H9 (cell line): ENCODE measurements around the gene PRRC2B. TPM values are rescaled to one million over a fixed set of nuclear protein-coding genes. Genes with fewer than 3 reads are reported as not detected.
A peak's percentile ranks its signal among the peaks of the same experiment; 100 is the strongest.

Source experiments
- DNase-seq: peaks from one replicate; pipeline ENCODE4 v3.0.0-alpha.2; 2017
- H2AFZ ChIP-seq: one replicate; pipeline ENCODE4 v1.6.1; 2013; ENCODE audit warnings: mild to moderate bottlenecking, low read length, control low read depth, moderate library complexity
- H2AK5ac ChIP-seq: 2 replicates; pipeline ENCODE4 v1.6.1; 2013; ENCODE audit warnings: low read length, control low read depth, mixed read lengths; ENCODE audit not compliant: insufficient read length
- H2BK120ac ChIP-seq: one replicate; pipeline ENCODE4 v1.6.1; 2013; ENCODE audit warnings: low read depth, mild to moderate bottlenecking, low read length, control low read depth, inconsistent platforms; ENCODE audit not compliant: poor library complexity, severe bottlenecking
- H2BK12ac ChIP-seq: 2 replicates; pipeline ENCODE4 v1.6.1; 2013; ENCODE audit warnings: low read length, control low read depth, mixed read lengths, low read depth; ENCODE audit not compliant: insufficient read length
- H2BK15ac ChIP-seq: 2 replicates; pipeline ENCODE4 v1.6.1; 2013; ENCODE audit warnings: low read depth, low read length, control low read depth
- H2BK20ac ChIP-seq: one replicate; pipeline ENCODE4 v1.6.1; 2013; ENCODE audit warnings: low read depth, mild to moderate bottlenecking, low read length, control low read depth, inconsistent platforms; ENCODE audit not compliant: poor library complexity, severe bottlenecking
- H2BK5ac ChIP-seq: 2 replicates; pipeline ENCODE4 v1.6.1; 2013; ENCODE audit warnings: low read length, control low read depth, mixed read lengths; ENCODE audit not compliant: insufficient read length
- H3K14ac ChIP-seq: 2 replicates; pipeline ENCODE4 v1.6.1; 2013; ENCODE audit warnings: low read length, control low read depth; ENCODE audit not compliant: insufficient read depth
- H3K18ac ChIP-seq: 2 replicates; pipeline ENCODE4 v1.6.1; 2013; ENCODE audit warnings: low read depth, mild to moderate bottlenecking, mixed read lengths, low read length, control low read depth; ENCODE audit not compliant: insufficient read length
- H3K23ac ChIP-seq: 2 replicates; pipeline ENCODE4 v1.6.1; 2013; ENCODE audit warnings: low read length, control low read depth, mixed read lengths, low read depth; ENCODE audit not compliant: insufficient read length
- H3K23me2 ChIP-seq: 2 replicates; pipeline ENCODE4 v1.6.1; 2013; ENCODE audit warnings: low read depth, mild to moderate bottlenecking, mixed read lengths, low read length, control low read depth; ENCODE audit not compliant: insufficient read length, poor library complexity, severe bottlenecking
- H3K27ac ChIP-seq: 2 replicates; pipeline ENCODE4 v1.5.1; 2013; ENCODE audit warnings: low read length, control low read depth, mixed read lengths, low read depth; ENCODE audit not compliant: insufficient read length
- H3K27me3 ChIP-seq: 2 replicates; pipeline ENCODE4 v1.6.1; 2013; ENCODE audit warnings: low read length, control low read depth, inconsistent platforms; ENCODE audit not compliant: insufficient read depth
- H3K4ac ChIP-seq: 2 replicates; pipeline ENCODE4 v1.6.1; 2013; ENCODE audit warnings: low read depth, mild to moderate bottlenecking, control low read depth, inconsistent platforms, low read length, moderate library complexity
- H3K4me1 ChIP-seq: 2 replicates; pipeline ENCODE4 v1.6.1; 2013; ENCODE audit warnings: low read length, control low read depth, inconsistent platforms; ENCODE audit not compliant: insufficient read depth
- H3K4me2 ChIP-seq: 2 replicates; pipeline ENCODE4 v1.6.1; 2013; ENCODE audit warnings: low read length, control low read depth, mixed read lengths; ENCODE audit not compliant: insufficient read length, insufficient read depth
- H3K56ac ChIP-seq: 2 replicates; pipeline ENCODE4 v1.6.1; 2013; ENCODE audit warnings: low read depth, mild to moderate bottlenecking, mixed read lengths, low read length, control low read depth; ENCODE audit not compliant: insufficient read length
- H3K79me1 ChIP-seq: 2 replicates; pipeline ENCODE4 v1.6.1; 2013; ENCODE audit warnings: low read depth, mild to moderate bottlenecking, moderate library complexity, low read length, control low read depth, inconsistent platforms; ENCODE audit not compliant: insufficient read depth, poor library complexity, severe bottlenecking
- H3K79me2 ChIP-seq: 2 replicates; pipeline ENCODE4 v1.6.1; 2013; ENCODE audit warnings: low read length, control low read depth, inconsistent platforms; ENCODE audit not compliant: insufficient read depth
- H3K9ac ChIP-seq: 2 replicates; pipeline ENCODE4 v1.6.1; 2013; ENCODE audit warnings: low read length, control low read depth, mixed read lengths; ENCODE audit not compliant: insufficient read length; ENCODE audit errors: extremely low read depth
- H3K9me3 ChIP-seq: one replicate; pipeline ENCODE4 v1.6.1; 2013; ENCODE audit warnings: low read depth, low read length, inconsistent platforms; ENCODE audit not compliant: control insufficient read depth
- H3T11ph ChIP-seq: one replicate; pipeline ENCODE4 v1.6.1; 2013; ENCODE audit warnings: mild to moderate bottlenecking, low read length, control low read depth, inconsistent platforms
- H4K20me1 ChIP-seq: one replicate; pipeline ENCODE4 v1.6.1; 2013; ENCODE audit not compliant: control insufficient read depth, insufficient read length, insufficient read depth
- H4K5ac ChIP-seq: 2 replicates; pipeline ENCODE4 v1.6.1; 2013; ENCODE audit warnings: low read depth, mild to moderate bottlenecking, mixed read lengths, low read length, control low read depth; ENCODE audit not compliant: insufficient read length
- H4K8ac ChIP-seq: replicated peaks from 2 replicates; pipeline ENCODE4 v1.6.1; 2013; ENCODE audit warnings: low read length, control low read depth, mixed read lengths, low read depth; ENCODE audit not compliant: insufficient read length
- H4K91ac ChIP-seq: 2 replicates; pipeline ENCODE4 v1.6.1; 2013; ENCODE audit warnings: low read depth, mild to moderate bottlenecking, moderate library complexity, mixed read lengths, low read length, control low read depth; ENCODE audit not compliant: insufficient read length
- H3K27ac Mint-ChIP-seq, 3 experiments: 2 replicates in 2 of 3; 3 replicates in 1 of 3; pipeline ENCODE4 v1.8.0; 2020 to 2021; ENCODE audit warnings: mixed read lengths in 3 of 3, mild to moderate bottlenecking in 1 of 3, moderate library complexity in 1 of 3
- H3K27me3 Mint-ChIP-seq: 2 replicates; pipeline ENCODE4 v1.8.0; 2021; ENCODE audit warnings: low read depth, mild to moderate bottlenecking, moderate library complexity, mixed read lengths
- H3K36me3 Mint-ChIP-seq, 3 experiments: 2 replicates in 2 of 3; 3 replicates in 1 of 3; pipeline ENCODE4 v1.8.0; 2020 to 2021; ENCODE audit warnings: low read depth in 3 of 3, mixed read lengths in 3 of 3; ENCODE audit not compliant: insufficient read depth in 1 of 3
- H3K4me1 Mint-ChIP-seq, 2 experiments: 2 replicates each; pipeline ENCODE4 v1.8.0; 2020; ENCODE audit warnings: mixed read lengths in 2 of 2
- H3K4me3 Mint-ChIP-seq, 2 experiments: 2 replicates in 1 of 2; 3 replicates in 1 of 2; pipeline ENCODE4 v1.8.0; 2020 to 2021; ENCODE audit warnings: mild to moderate bottlenecking in 2 of 2, mixed read lengths in 2 of 2, moderate library complexity in 1 of 2
- H3K9me3 Mint-ChIP-seq, 2 experiments: 2 replicates in 1 of 2; 3 replicates in 1 of 2; pipeline ENCODE4 v1.8.0; 2020; ENCODE audit warnings: mild to moderate bottlenecking in 2 of 2, mixed read lengths in 2 of 2, moderate library complexity in 1 of 2
- CTCF ChIP-seq: fragments of 200-600 bp; sonication (generic); conservative IDR thresholded peaks from 3 replicates; pipeline ENCODE4 v1.8.0; 2021; ENCODE audit warnings: antibody characterized with exemption, mild to moderate bottlenecking
- WGBS: extraction: QIAGEN DNeasy Blood & Tissue Kit; methylation state at CpG from one replicate; pipeline ENCODE4 v1.1.7; 2013; ENCODE audit warnings: missing lambda C conversion rate, low lambda C conversion rate, mixed read lengths; ENCODE audit not compliant: insufficient read length; ENCODE audit errors: extremely low coverage; 5-methylcytosine and 5-hydroxymethylcytosine counted together
- total RNA-seq: library from RNA; stranded (reverse); gene quantifications from 2 replicates; pipeline ENCODE4 v1.2.1, GENCODE V29; 2021

The PRRC2B gene
- total RNA-seq, 1 experiment from 2014 or later, result 251 TPM

GRCh38 chr9:131402738-131403492 is 9.0 kb downstream of the PRRC2B start:
- no peak overlapping the region for H3K23ac ChIP-seq
- no peak for TF ChIP-seq CTCF
- peaks cover 42% of the 10 kb centered on the region for H3K4me1 ChIP-seq
- H3K9me3 ChIP-seq, result no peaks in the 10 kb centered on the region
- no peak overlapping the region for H4K5ac ChIP-seq
- Mint-ChIP-seq H3K36me3 (peaks cover 6 to 23% (median 17%) of the 10 kb centered on the region in 3 experiments; a peak in 6 of 7 replicates), H3K4me1 (peaks cover 74 to 93% of the 10 kb centered on the region in 2 experiments), H3K27me3 (no peaks in the 10 kb centered on the region), H3K9me3 (no peaks in the 10 kb centered on the region), H3K27ac (peak overlapping the region; percentile 82 to 96 (median 89)), H3K4me3 (peak overlapping the region; percentile 24 to 46)
- H3K18ac ChIP-seq, result no peak overlapping the region
- no peak overlapping the region for H3K14ac ChIP-seq
- H2BK12ac ChIP-seq, result no peak overlapping the region
- no peak overlapping the region for H2AFZ ChIP-seq
- no peak for DNase-seq
- H3K27ac ChIP-seq, result no peak overlapping the region
- peak overlapping the region; percentile 4 for H3K4me2 ChIP-seq
- no peaks in the 10 kb centered on the region for H3K79me1 ChIP-seq
- no peak overlapping the region for H2BK20ac ChIP-seq
- no peak overlapping the region for H3K4ac ChIP-seq
- H2BK15ac ChIP-seq, result no peak overlapping the region
- WGBS, result no CpG with 5 or more reads among the region's 12 CpGs
- H3T11ph ChIP-seq, result no peak overlapping the region
- H3K9ac ChIP-seq, result no peak overlapping the region
- H4K91ac ChIP-seq, result no peak overlapping the region
- H2BK5ac ChIP-seq, result no peak overlapping the region
- no peak overlapping the region for H2AK5ac ChIP-seq
- H4K8ac ChIP-seq, result no peak overlapping the region
- no peak overlapping the region for H2BK120ac ChIP-seq
- H3K79me2 ChIP-seq, result peaks cover 93% of the 10 kb centered on the region
- no peaks in the 10 kb centered on the region for H4K20me1 ChIP-seq
- H3K23me2 ChIP-seq, result peaks cover 5% of the 10 kb centered on the region
- no peaks in the 10 kb centered on the region for H3K27me3 ChIP-seq
- H3K56ac ChIP-seq, result no peak overlapping the region
